GM12873 (cell line): ENCODE measurements around the gene TENM4.

Experiments
- TF ChIP-seq, protein P1 (sequence below): IDR thresholded peaks from 2 replicates; pipeline ENCODE4 v1.5.1; 2012; ENCODE audit warnings: low read depth, mild to moderate bottlenecking, moderate library complexity, low read length, control low read depth; ENCODE audit not compliant: insufficient read depth; ENCODE audit errors: missing control alignments

TENM4 gene

GRCh38 chr11:79160791-79161403, 279.9 kb downstream of the TENM4 start:
- TF ChIP-seq, protein P1, sequence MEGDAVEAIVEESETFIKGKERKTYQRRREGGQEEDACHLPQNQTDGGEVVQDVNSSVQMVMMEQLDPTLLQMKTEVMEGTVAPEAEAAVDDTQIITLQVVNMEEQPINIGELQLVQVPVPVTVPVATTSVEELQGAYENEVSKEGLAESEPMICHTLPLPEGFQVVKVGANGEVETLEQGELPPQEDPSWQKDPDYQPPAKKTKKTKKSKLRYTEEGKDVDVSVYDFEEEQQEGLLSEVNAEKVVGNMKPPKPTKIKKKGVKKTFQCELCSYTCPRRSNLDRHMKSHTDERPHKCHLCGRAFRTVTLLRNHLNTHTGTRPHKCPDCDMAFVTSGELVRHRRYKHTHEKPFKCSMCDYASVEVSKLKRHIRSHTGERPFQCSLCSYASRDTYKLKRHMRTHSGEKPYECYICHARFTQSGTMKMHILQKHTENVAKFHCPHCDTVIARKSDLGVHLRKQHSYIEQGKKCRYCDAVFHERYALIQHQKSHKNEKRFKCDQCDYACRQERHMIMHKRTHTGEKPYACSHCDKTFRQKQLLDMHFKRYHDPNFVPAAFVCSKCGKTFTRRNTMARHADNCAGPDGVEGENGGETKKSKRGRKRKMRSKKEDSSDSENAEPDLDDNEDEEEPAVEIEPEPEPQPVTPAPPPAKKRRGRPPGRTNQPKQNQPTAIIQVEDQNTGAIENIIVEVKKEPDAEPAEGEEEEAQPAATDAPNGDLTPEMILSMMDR: peak; percentile 58

- TF ChIP-seq, protein P1: peak; percentile 17
These were observed 281.0 kb downstream of the TENM4 start for GRCh38 chr11:79159657-79160450.

- TF ChIP-seq, protein P1: no peak
These were observed 283.1 kb downstream of the TENM4 start for GRCh38 chr11:79157738-79158137.

DNA sequence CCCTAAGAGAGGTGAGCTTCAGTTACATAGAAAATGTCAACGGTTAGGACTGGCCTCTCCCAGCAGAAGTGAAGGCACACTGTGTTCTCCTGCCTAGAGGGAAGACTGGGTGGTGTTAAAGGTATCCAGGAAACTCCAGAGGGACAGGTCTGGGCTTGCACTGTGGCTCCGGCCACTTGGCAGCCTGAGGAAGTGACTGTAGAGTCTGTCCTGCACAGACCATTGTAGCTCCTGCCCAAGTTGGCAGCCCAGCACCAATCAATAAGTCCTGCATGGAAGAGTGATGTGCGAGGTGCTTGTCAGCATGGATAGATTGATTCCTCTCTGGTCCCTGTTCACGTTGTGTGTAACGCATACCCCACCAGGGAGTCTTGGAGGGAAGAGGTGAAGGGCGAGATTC, 284.8 kb downstream of the TENM4 start:
- TF ChIP-seq, protein P1: no peak

GRCh38 chr11:79155237-79155636, 285.6 kb downstream of the TENM4 start:
- TF ChIP-seq, protein P1: no peak

- TF ChIP-seq, protein P1: no peak
These were observed 288.3 kb downstream of the TENM4 start for GRCh38 chr11:79152511-79152910.

- TF ChIP-seq, protein P1: no peak
These were observed 289.4 kb downstream of the TENM4 start for GRCh38 chr11:79151396-79151795.
